A673 (cell line): ENCODE measurements around the gene FSD1L.

ENCODE experiments used
- CTCF ChIP-seq: fragments of 300-800, 200-600 bp; sonication (generic); conservative IDR thresholded peaks from 2 replicates; pipeline ENCODE4 v1.5.1; 2017; ENCODE audit warnings: low read depth, mild to moderate bottlenecking, antibody characterized with exemption, low read length, moderate library complexity, mixed read lengths
- EZH2 ChIP-seq: fragments of 200-600 bp; sonication (generic); IDR thresholded peaks from 2 replicates; pipeline ENCODE4 v1.6.1; 2017; ENCODE audit warnings: borderline replicate concordance, low read depth, mild to moderate bottlenecking, mixed read lengths, antibody characterized with exemption, low read length; ENCODE audit not compliant: poor library complexity, severe bottlenecking

- TF ChIP-seq CTCF (no peak), EZH2 (no peak)
These were observed 21.2 kb upstream of the FSD1L start for GRCh38 chr9:105426657-105427056.
